NCI-H146 (cell line): Measurements from ENCODE around the gene PHAF1.

ENCODE experiments used
- DNase-seq: peaks from one replicate; lab custom pipeline; 2025; lab: John Stamatoyannopoulos, UW

Gene PHAF1

GRCh38 chr16:67180166-67180565 lies 70.4 kb downstream of the PHAF1 start:
- no peak for DNase-seq

- no peak for DNase-seq
Observed at GRCh38 chr16:67181346-67181745, 71.6 kb downstream of the PHAF1 start.

- DNase-seq, result no peak
Observed at GRCh38 chr16:67182288-67182687, 72.5 kb downstream of the PHAF1 start.

GRCh38 chr16:67183284-67183626 lies 73.5 kb downstream of the PHAF1 start:
- no peak for DNase-seq

GRCh38 chr16:67183627-67184452 lies 74.1 kb downstream of the PHAF1 start, which contains the start of gene MATCAP1:
MATCAP1 (minus strand) TSS chr16:67183963; CDS start chr16:67180610, 3,353 bp downstream.
- DNase-seq, result peak; percentile 95

- peak; percentile 67 for DNase-seq
Observed at GRCh38 chr16:67184453-67184994, 74.8 kb downstream of the PHAF1 start.

- DNase-seq, result peak; percentile 76
Observed at GRCh38 chr16:67184995-67185650, 75.4 kb downstream of the PHAF1 start.

GRCh38 chr16:67185651-67186134 lies 76.0 kb downstream of the PHAF1 start:
- no peak for DNase-seq

GRCh38 chr16:67186550-67186950 lies 76.8 kb downstream of the PHAF1 start:
- DNase-seq, result no peak

GRCh38 chr16:67187175-67187890 lies 77.6 kb downstream of the PHAF1 start:
- no peak for DNase-seq

GRCh38 chr16:67188323-67188722 lies 78.6 kb downstream of the PHAF1 start:
- DNase-seq, result no peak

- no peak for DNase-seq
Observed at GRCh38 chr16:67188798-67189197, 79.1 kb downstream of the PHAF1 start.

- DNase-seq, result no peak
Observed at GRCh38 chr16:67190041-67190440, 80.3 kb downstream of the PHAF1 start, which contains the start of gene EXOC3L1. EXOC3L1 (minus strand) TSS chr16:67190136; CDS start chr16:67189676, 460 bp downstream.

- DNase-seq, result no peak
Observed at GRCh38 chr16:67190448-67191399, 81.0 kb downstream of the PHAF1 start.

- DNase-seq, result no peak
Observed at GRCh38 chr16:67191411-67191994, 81.8 kb downstream of the PHAF1 start.

- peak; percentile 77 for DNase-seq
Observed at GRCh38 chr16:67191995-67192681, 82.4 kb downstream of the PHAF1 start, which contains the start of gene E2F4. E2F4 (plus strand) TSS chr16:67192155; CDS start chr16:67192228, 73 bp downstream.

- no peak for DNase-seq
Observed at GRCh38 chr16:67192781-67193361, 83.1 kb downstream of the PHAF1 start.

- DNase-seq, result no peak
Observed at GRCh38 chr16:67193536-67193935, 83.8 kb downstream of the PHAF1 start.

- no peak for DNase-seq
Observed at GRCh38 chr16:67194260-67194659, 84.5 kb downstream of the PHAF1 start.

GRCh38 chr16:67195676-67196075 lies 85.9 kb downstream of the PHAF1 start:
- no peak for DNase-seq
